GM12865 (cell line): ENCODE results near the gene ORM1.

Source experiments
- DNase-seq: peaks from one replicate; pipeline ENCODE4 v3.0.0; 2010; ENCODE audit warnings: low read depth
- H3K4me3 ChIP-seq: 2 replicates; pipeline ENCODE4 v1.5.1; 2011; ENCODE audit warnings: mild to moderate bottlenecking, low read depth, low read length, control low read depth
- TF ChIP-seq, protein P1 (sequence below): IDR thresholded peaks from 2 replicates; pipeline ENCODE4 v1.5.1; 2011; ENCODE audit warnings: low read length, control low read depth, low read depth, inconsistent platforms; ENCODE audit not compliant: insufficient read depth; ENCODE audit errors: missing control alignments

ORM1 gene

DNA sequence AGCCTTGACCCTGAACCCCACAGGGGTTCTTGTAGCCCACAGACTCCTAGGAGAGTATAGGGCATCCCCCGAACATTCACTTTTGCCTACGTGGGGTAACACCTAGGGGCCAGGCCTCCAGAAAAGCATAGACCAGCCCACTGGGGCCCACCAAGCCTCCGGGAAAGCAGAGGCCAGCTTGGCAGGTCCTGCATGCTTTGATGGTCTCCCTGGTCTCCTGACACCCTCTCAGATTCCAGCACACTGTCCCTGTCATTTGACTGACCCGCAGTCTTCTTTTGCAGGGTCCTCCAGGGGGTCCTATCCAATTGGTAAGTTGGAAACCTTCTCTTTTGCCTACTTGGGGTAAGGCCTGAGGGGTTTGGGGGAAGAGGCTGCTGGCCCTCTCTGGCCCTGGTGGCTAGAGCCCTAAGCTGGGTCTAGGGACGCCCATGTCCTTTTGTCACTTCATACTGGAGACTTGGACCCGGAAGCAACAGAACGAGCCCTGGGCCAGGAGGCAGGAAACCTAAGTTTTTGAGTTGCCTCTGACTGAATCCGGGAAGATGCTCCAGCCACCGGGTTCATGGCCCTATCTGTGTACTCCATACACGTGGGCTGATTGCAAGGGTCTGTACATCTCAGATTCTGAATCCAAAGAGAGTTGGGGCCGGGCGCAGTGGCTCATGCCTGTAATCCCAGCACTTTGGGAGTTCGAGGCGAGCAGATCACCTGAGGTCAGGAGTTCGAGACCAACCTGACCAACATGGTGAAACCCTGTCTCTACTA lies 20.9 kb upstream of the ORM1 start:
- H3K4me3 ChIP-seq = no peak overlapping the region
- DNase-seq = no peak
- TF ChIP-seq, protein P1, sequence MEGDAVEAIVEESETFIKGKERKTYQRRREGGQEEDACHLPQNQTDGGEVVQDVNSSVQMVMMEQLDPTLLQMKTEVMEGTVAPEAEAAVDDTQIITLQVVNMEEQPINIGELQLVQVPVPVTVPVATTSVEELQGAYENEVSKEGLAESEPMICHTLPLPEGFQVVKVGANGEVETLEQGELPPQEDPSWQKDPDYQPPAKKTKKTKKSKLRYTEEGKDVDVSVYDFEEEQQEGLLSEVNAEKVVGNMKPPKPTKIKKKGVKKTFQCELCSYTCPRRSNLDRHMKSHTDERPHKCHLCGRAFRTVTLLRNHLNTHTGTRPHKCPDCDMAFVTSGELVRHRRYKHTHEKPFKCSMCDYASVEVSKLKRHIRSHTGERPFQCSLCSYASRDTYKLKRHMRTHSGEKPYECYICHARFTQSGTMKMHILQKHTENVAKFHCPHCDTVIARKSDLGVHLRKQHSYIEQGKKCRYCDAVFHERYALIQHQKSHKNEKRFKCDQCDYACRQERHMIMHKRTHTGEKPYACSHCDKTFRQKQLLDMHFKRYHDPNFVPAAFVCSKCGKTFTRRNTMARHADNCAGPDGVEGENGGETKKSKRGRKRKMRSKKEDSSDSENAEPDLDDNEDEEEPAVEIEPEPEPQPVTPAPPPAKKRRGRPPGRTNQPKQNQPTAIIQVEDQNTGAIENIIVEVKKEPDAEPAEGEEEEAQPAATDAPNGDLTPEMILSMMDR = no peak

DNA sequence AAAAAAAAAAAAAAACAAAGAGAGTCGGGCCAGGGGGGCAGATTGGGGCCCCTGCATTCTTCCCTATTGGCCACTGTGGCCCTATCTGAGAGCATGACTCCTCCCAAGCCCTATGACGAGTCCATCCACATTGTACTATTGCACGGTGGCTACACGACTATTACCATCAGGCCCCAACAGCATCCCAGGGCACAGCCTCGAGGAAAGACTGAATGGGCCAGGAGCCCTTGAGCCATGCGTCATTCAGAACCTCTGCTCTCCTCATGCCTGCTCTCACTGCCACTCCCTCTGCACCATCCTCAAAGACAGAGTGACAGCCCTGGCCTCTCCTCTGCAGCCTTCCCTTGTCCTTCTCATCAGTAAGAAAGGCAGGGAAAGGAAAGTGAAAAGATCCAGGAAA lies 20.2 kb upstream of the ORM1 start:
- TF ChIP-seq, protein P1 = no peak
- DNase-seq = no peak
- H3K4me3 ChIP-seq = no peak overlapping the region

DNA sequence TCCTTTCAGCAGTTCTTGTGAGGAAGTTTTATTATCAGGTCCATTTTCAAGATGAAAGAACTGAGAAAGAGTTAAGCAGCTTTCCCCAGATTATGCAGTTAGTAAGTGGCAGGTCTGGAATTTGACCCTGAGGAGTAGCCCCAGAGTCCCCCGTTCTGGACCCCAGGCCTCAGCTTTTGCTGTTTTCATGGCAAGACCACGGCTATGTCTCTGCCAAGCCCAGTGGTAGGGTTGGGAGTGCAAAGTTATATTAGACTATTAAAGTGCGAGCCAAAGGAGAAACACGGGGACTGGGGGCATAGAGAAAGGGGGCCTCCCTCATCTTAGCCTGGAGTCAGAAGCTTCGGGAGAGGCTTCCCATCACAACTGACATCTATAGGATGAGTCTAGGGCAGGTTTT lies 19.3 kb upstream of the ORM1 start:
- DNase-seq = no peak
- TF ChIP-seq, protein P1 = no peak
- H3K4me3 ChIP-seq = no peak overlapping the region

DNA sequence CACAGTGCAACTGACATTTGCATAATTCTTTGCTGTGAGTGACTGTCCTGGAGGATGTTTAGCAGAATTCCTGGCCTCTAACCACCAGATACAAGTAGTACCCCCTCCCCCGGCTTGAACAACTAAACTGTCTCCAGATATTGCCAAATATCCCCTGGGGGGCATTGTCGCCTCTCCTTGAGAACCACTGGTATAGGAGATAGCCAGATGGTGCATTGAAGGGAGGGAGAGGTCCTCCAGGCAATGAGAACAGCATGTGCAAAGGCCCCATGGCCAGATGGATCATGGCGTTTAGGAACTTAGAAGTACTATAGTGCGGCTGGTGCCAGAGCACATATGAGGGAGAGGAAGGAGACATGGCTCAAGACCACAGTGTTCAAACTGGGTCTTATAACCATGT lies 18.9 kb upstream of the ORM1 start:
- H3K4me3 ChIP-seq = no peak overlapping the region
- TF ChIP-seq, protein P1 = no peak
- no peak for DNase-seq

DNA sequence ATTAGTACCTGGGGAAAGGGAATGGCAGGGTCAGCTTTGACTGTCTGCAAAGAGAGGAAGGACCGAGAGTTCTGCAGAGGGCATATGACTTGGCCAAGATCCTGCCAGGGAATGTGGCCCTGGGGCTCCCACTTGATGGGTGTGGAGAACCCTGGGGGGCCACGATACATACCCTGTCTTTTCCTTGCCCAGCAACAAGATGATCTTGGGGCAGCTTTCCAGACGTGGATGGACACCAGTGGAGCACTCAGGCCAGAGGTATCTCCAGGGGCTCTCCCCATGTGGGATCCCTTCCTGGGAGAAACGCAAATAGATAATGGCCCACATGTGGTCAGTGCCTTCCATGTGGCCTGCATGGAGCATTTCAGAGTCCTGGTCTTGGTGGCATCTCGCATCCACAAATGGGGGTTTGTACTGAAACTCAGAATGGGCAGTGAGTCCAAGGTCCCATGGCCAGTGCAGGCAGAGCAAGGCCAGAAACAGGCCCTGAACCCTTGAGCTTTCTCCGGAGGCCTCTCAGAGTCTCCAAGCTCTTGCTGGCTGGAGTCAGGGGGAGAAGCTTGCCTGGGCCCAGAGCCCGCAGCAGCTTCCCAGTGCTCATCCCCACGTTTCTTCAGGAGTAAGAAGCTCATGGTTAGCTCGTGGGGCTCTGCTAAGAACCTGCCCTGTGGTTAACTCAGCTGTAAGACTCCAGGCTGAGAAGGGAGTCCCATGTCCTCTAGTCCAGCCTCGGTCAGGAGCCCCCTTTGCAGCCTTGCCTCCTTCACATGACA lies 18.3 kb upstream of the ORM1 start:
- no peak for DNase-seq
- TF ChIP-seq, protein P1 = no peak
- H3K4me3 ChIP-seq = no peak overlapping the region

DNA sequence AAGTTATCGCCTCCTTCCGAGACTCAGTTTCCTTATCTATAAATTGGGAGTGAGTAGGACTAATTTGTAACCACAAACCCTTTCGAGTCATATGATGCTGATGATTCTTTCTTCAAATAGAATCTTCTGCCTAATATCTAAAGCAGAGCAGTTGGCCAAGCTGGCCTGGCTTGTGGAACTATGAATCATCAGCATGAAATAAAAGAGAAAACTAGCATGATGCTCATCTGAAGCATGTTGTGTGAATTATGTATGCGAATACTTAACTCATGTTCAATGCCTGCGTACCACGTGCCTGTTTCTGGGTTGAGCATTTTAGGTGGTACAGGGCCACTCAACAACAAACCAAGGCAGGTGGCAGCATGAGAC lies 15.0 kb upstream of the ORM1 start:
- DNase-seq = no peak
- TF ChIP-seq, protein P1 = no peak
- H3K4me3 ChIP-seq = no peak overlapping the region
